HG03196 (cell line): ENCODE results near the gene PTTG1IP2.

ENCODE experiments used
- ATAC-seq: cut with Tn5 transposase; IDR thresholded peaks from one replicate; pipeline ENCODE4 v1.9.1; 2021; ENCODE audit not compliant: unreplicated experiment

Gene PTTG1IP2

GRCh38 chr7:90552521-90552920 lies 83.1 kb downstream of the PTTG1IP2 start:
- ATAC-seq: no peak

- no peak for ATAC-seq
These were observed 91.3 kb downstream of the PTTG1IP2 start for GRCh38 chr7:90560730-90561129.
